ENCODE data around the gene C5orf58.

The C5orf58 gene

DNA sequence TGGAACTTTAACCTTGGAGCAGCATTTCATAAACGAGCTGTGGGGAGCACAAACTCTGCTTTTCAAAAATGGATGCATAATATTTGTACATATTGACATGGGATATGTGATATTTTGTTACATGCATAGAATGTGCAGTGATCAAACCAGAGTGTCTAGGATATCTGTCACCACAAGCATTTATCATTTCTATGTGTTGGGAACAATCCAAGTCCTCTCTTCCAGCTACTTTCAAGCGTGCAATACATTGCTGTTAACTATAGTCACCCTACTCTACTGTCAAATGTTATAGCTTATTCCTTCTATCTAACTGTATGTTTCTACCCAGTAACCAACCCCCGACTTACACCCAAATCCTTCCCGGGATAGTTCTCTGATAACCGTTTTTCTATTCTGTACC is 15.0 kb upstream of the C5orf58 start:
- Histone ChIP-seq H3K36me3 (ENCODE audit: insufficient read depth, low read length) (no peaks in the 10 kb centered on the region), H3K9me3 (ENCODE audit: low read depth, low read length) (no peaks in the 10 kb centered on the region), H3K27ac (no peak overlapping the region), H3K9ac (ENCODE audit: insufficient read length) (no peak overlapping the region), H3K4me3 (no peak overlapping the region)
- TF ChIP-seq POLR2AphosphoS5 (IDR thresholded peaks at IDR 0.05; ENCODE audit: borderline replicate concordance, low read depth, low read length) (no peak), EZH2 (IDR thresholded peaks at IDR 0.05) (no peak), FOXP2 (optimal IDR thresholded peaks at IDR 0.05; ENCODE audit: control extremely low read depth, extremely low read length, insufficient read depth) (no peak)
- no peak for DNase-seq (ENCODE audit: low read depth, low spot score)

DNA sequence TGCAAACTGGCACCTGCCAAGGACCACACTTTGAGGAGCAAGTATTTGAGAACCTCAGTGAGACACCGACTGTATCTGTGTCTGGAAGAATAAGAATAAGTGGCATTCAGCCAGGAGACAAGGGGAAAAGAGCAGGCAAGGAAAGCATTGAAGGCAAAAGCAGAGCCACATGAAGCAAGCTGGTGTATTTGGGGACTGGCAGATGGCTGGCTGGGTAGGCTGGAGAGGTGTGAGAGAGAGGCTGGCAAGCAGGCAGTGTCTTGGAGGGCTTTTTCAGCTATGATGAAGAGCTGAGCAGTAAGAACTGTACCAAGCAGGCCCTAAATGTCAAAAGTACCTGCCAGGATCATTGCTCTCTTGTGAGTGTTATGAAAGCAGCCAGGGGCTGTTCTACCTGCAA is 14.1 kb upstream of the C5orf58 start:
- no peaks in the 10 kb centered on the region for H3K36me3 ChIP-seq (ENCODE audit: insufficient read depth, low read length)
- H3K4me3 ChIP-seq: no peak overlapping the region
- no peak overlapping the region for H3K27ac ChIP-seq
- H3K9me3 ChIP-seq (ENCODE audit: low read depth, low read length): no peaks in the 10 kb centered on the region
- no peak overlapping the region for H3K9ac ChIP-seq (ENCODE audit: insufficient read length)
- no peak for TF ChIP-seq EZH2 (IDR thresholded peaks at IDR 0.05)
- no peak for TF ChIP-seq FOXP2 (optimal IDR thresholded peaks at IDR 0.05; ENCODE audit: control extremely low read depth, extremely low read length, insufficient read depth)
- TF ChIP-seq POLR2AphosphoS5 (IDR thresholded peaks at IDR 0.05; ENCODE audit: borderline replicate concordance, low read depth, low read length): no peak
- no peak for DNase-seq (ENCODE audit: low read depth, low spot score)

DNA sequence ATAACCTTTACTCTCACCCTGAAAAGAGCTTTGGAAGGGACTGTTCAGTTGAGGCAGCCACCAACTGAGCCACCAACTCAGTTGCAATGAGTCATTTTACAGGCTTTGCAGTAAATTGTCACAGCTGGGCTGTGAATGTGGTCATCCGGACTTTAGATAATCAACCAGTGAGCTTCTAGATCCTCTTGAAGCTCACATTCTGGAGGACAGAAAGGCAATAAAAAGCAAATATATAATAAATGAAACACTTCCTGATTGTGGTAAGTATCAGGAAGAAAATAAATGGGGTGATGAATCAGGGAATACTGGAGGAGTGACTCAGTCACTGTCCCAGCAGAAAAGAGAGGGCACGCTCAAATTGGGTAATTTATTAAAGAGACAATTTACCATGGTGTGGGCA is 13.2 kb upstream of the C5orf58 start:
- Histone ChIP-seq H3K9ac (ENCODE audit: insufficient read length) (no peak overlapping the region), H3K4me3 (no peak overlapping the region), H3K36me3 (ENCODE audit: insufficient read depth, low read length) (no peaks in the 10 kb centered on the region), H3K27ac (no peak overlapping the region), H3K9me3 (ENCODE audit: low read depth, low read length) (no peaks in the 10 kb centered on the region)
- no peak for TF ChIP-seq FOXP2 (optimal IDR thresholded peaks at IDR 0.05; ENCODE audit: control extremely low read depth, extremely low read length, insufficient read depth)
- no peak for TF ChIP-seq EZH2 (IDR thresholded peaks at IDR 0.05)
- no peak for TF ChIP-seq POLR2AphosphoS5 (IDR thresholded peaks at IDR 0.05; ENCODE audit: borderline replicate concordance, low read depth, low read length)
- no peak for DNase-seq (ENCODE audit: low read depth, low spot score)

DNA sequence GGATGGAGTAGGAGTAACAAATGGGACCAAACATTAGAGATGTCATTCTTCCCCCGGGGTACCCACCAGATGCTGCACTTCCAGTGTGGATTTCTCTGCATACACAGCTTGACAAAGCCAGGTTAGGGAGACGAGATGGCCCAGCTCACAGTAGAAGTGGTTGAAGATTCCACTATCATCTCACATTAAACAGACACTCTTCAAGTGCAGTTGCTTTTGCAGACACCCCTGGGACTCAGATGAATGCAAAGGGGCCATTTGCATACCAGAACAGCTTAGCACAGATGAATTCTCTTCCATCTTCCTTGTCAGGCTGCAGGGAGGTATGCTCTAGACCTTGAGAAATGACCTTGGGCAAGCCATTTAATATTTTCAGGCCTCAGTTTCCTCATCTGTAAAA is 12.6 kb upstream of the C5orf58 start:
- TF ChIP-seq EZH2 (IDR thresholded peaks at IDR 0.05) (no peak), POLR2AphosphoS5 (IDR thresholded peaks at IDR 0.05; ENCODE audit: borderline replicate concordance, low read depth, low read length) (no peak)
- DNase-seq (ENCODE audit: low read depth, low spot score): no peak
- H3K27ac ChIP-seq: no peak overlapping the region
- H3K36me3 ChIP-seq (ENCODE audit: insufficient read depth, low read length): no peaks in the 10 kb centered on the region
- no peak overlapping the region for H3K9ac ChIP-seq (ENCODE audit: insufficient read length)
- H3K4me3 ChIP-seq: no peak overlapping the region
- no peaks in the 10 kb centered on the region for H3K9me3 ChIP-seq (ENCODE audit: low read depth, low read length)

DNA sequence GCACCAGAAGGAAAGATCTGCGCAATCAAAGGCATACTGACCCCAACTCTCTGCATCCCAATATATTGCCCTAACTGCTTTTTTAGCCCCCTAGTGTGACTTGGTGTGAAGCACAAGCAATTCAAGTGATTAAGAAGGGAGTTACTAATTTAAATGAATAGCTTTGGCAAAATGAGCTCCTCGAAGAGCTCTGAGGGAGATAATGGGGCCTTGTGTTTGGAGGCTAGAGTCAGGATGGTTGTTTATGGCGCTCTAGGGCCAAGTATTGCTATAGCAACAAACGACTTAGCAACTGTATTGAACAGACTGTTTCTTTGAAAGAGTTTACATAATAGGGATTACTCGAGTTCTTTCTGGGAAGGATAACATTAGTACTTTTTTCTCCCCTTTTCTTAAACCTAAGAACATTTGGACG is 11.5 kb upstream of the C5orf58 start:
- Histone ChIP-seq H3K9me3 (ENCODE audit: low read depth, low read length) (no peaks in the 10 kb centered on the region), H3K9ac (ENCODE audit: insufficient read length) (no peak overlapping the region), H3K36me3 (ENCODE audit: insufficient read depth, low read length) (no peaks in the 10 kb centered on the region), H3K27ac (no peak overlapping the region), H3K4me3 (no peak overlapping the region)
- no peak for DNase-seq (ENCODE audit: low read depth, low spot score)
- TF ChIP-seq POLR2AphosphoS5 (IDR thresholded peaks at IDR 0.05; ENCODE audit: borderline replicate concordance, low read depth, low read length) (no peak), FOXP2 (optimal IDR thresholded peaks at IDR 0.05; ENCODE audit: control extremely low read depth, extremely low read length, insufficient read depth) (no peak), EZH2 (IDR thresholded peaks at IDR 0.05) (no peak)

DNA sequence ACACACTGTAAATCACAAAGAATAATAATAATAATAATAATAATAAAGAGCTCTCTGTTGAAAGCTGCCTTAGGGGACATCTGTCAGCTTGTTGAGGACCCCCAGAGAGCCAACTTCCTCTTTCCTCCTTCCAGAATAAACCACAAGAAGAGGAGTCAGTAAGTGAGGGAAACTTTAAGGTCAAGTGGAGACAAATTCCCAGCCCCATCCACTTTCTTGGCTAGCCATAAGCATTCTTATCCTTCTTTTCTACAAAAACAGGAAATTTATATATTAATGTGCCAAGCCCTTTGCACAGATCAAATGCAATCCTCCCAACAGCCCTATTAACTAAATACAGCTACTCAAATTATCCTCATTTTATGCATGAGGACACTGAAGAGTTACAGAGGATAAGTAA is 9.4 kb upstream of the C5orf58 start:
- no peaks in the 10 kb centered on the region for H3K9me3 ChIP-seq (ENCODE audit: low read depth, low read length)
- H3K9ac ChIP-seq (ENCODE audit: insufficient read length): no peak overlapping the region
- no peak for DNase-seq (ENCODE audit: low read depth, low spot score)
- H3K36me3 ChIP-seq (ENCODE audit: insufficient read depth, low read length): no peaks in the 10 kb centered on the region
- TF ChIP-seq EZH2 (IDR thresholded peaks at IDR 0.05) (no peak), POLR2AphosphoS5 (IDR thresholded peaks at IDR 0.05; ENCODE audit: borderline replicate concordance, low read depth, low read length) (no peak), FOXP2 (optimal IDR thresholded peaks at IDR 0.05; ENCODE audit: control extremely low read depth, extremely low read length, insufficient read depth) (no peak)
- H3K4me3 ChIP-seq: no peak overlapping the region
- no peak overlapping the region for H3K27ac ChIP-seq

DNA sequence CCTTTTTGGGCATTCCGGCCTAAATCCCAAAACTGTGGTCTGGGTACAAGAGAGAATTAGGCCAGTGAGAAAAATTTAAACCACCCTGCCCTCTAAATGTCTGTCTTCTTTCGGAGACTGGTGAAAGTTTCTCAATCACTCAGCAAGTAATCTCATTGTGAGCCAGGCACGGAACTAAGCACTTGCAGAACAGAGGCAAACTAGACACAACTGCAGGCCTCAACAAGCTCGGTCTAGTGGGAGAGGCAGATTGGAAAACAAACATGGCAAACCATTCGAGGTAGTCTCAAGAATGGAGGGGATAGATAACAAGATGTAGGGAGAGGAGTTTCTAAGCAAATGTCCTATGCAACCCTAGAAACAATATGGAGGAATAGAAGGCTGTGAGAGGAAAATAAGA is 8.9 kb upstream of the C5orf58 start:
- no peak overlapping the region for H3K27ac ChIP-seq
- no peak overlapping the region for H3K9ac ChIP-seq (ENCODE audit: insufficient read length)
- H3K36me3 ChIP-seq (ENCODE audit: insufficient read depth, low read length): no peaks in the 10 kb centered on the region
- no peak for TF ChIP-seq POLR2AphosphoS5 (IDR thresholded peaks at IDR 0.05; ENCODE audit: borderline replicate concordance, low read depth, low read length)
- no peak for TF ChIP-seq FOXP2 (optimal IDR thresholded peaks at IDR 0.05; ENCODE audit: control extremely low read depth, extremely low read length, insufficient read depth)
- no peak for TF ChIP-seq EZH2 (IDR thresholded peaks at IDR 0.05)
- no peak overlapping the region for H3K4me3 ChIP-seq
- DNase-seq (ENCODE audit: low read depth, low spot score): no peak
- H3K9me3 ChIP-seq (ENCODE audit: low read depth, low read length): no peaks in the 10 kb centered on the region

DNA sequence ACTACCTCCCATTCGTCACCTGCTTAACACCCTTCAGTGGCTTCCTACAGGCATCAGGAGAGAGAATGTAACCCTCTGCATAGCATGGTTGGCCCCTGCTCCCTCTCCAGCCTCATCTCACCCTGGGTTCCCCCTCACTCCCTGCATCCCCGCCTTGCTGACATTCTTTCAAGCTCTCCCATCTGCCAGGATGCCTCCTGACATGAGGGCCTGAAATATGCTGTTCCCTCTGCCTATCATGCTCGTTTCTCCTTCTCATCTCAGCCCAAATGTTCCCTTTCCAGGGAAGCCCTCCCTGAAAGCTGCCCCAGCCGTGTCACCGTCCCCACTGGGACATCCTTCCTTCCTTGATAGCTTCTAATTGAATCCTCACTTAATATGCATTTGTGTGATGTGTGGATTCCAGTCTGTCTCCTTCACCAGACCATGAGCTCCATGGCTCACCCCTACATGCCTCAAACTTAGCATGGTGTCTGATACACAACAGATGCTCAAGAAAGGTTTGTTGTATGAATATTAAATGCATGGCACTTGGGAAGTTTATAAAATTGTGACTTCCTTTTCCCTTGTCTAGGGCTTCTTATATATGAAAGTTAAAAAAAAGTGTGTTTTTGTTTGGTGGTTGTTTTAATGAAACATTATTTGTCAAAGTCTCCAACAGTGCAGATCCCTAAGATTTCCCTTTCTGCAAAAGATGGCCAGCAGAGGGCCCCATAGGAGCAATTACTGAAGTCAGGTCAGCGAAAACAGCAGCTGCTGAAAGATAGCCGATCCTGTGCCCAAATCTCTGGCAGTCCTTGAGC is 7.3 kb upstream of the C5orf58 start:
- no peak overlapping the region for H3K4me3 ChIP-seq
- no peak for TF ChIP-seq POLR2AphosphoS5 (IDR thresholded peaks at IDR 0.05; ENCODE audit: borderline replicate concordance, low read depth, low read length)
- no peak for TF ChIP-seq EZH2 (IDR thresholded peaks at IDR 0.05)
- no peak for TF ChIP-seq FOXP2 (optimal IDR thresholded peaks at IDR 0.05; ENCODE audit: control extremely low read depth, extremely low read length, insufficient read depth)
- no peak overlapping the region for H3K27ac ChIP-seq
- H3K9me3 ChIP-seq (ENCODE audit: low read depth, low read length): no peaks in the 10 kb centered on the region
- DNase-seq (ENCODE audit: low read depth, low spot score): peak; percentile 8
- no peaks in the 10 kb centered on the region for H3K36me3 ChIP-seq (ENCODE audit: insufficient read depth, low read length)
- H3K9ac ChIP-seq (ENCODE audit: insufficient read length): no peak overlapping the region

DNA sequence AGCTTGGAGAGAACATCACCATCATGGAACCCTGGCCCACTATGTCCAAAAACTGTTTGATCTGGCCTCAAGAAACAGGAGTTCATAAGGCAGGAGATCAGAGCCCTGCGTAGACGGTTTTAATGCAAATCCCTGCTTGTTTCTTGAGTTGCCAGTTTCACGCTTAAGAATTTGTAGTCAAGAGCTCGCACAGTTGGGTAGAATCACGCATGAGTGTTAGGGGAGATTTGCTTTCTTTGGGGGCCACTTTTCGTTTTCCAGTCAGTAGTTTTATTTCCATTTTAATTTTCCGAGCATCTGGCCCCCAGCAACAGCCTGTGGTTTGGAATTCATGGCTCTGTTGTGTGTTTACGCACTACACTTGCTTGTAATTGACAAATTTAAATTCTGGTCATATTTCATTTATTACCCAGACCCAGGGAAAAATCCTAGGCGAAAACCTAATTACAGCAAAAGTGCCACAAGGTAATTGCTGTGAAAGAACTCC is 6.6 kb upstream of the C5orf58 start:
- H3K9me3 ChIP-seq (ENCODE audit: low read depth, low read length): no peaks in the 10 kb centered on the region
- no peak for TF ChIP-seq FOXP2 (optimal IDR thresholded peaks at IDR 0.05; ENCODE audit: control extremely low read depth, extremely low read length, insufficient read depth)
- TF ChIP-seq POLR2AphosphoS5 (IDR thresholded peaks at IDR 0.05; ENCODE audit: borderline replicate concordance, low read depth, low read length): no peak
- TF ChIP-seq EZH2 (IDR thresholded peaks at IDR 0.05): no peak
- no peak overlapping the region for H3K27ac ChIP-seq
- no peak for DNase-seq (ENCODE audit: low read depth, low spot score)
- H3K4me3 ChIP-seq: no peak overlapping the region
- H3K9ac ChIP-seq (ENCODE audit: insufficient read length): no peak overlapping the region
- no peaks in the 10 kb centered on the region for H3K36me3 ChIP-seq (ENCODE audit: insufficient read depth, low read length)

Data from SK-N-MC (cell line).